SK-N-SH (cell line): ENCODE data around the gene TMEM144.

Experiments used
- CHD2 ChIP-seq: fragments of 150-350 bp; IDR thresholded peaks from 2 replicates; pipeline ENCODE4 v1.6.1; 2018; ENCODE audit warnings: low read length; ENCODE audit not compliant: partially characterized antibody
- EZH2phosphoT487 ChIP-seq: fragments of 200-600 bp; sonication (generic); IDR thresholded peaks from 2 replicates; pipeline ENCODE4 v1.6.1; 2017; ENCODE audit warnings: low read depth, mixed run types, mild to moderate bottlenecking, antibody characterized with exemption, moderate library complexity, borderline replicate concordance
- MXI1 ChIP-seq: IDR thresholded peaks from 2 replicates; pipeline ENCODE4 v1.6.1; 2012; ENCODE audit warnings: mild to moderate bottlenecking, low read depth, low read length, improper control_type of control experiment
- POLR2AphosphoS5 ChIP-seq: IDR thresholded peaks from 2 replicates; pipeline ENCODE4 v1.6.1; 2012; ENCODE audit warnings: low read depth, low read length
- RCOR1 ChIP-seq: fragments of 150-350 bp; IDR thresholded peaks from 2 replicates; pipeline ENCODE4 v1.6.1; 2017; ENCODE audit warnings: antibody characterized with exemption, low read length
- TCF12 ChIP-seq: IDR thresholded peaks from 2 replicates; pipeline ENCODE4 v1.4.0; 2012
- TF ChIP-seq, protein P1 (sequence below): fragments of 200-600 bp; sonication (generic); IDR thresholded peaks from 2 replicates; pipeline ENCODE4 v1.6.1; 2017; ENCODE audit warnings: antibody characterized with exemption, mild to moderate bottlenecking, moderate library complexity
- TF ChIP-seq, protein P2 (sequence below): IDR thresholded peaks from 2 replicates; pipeline ENCODE4; 2012

DNA sequence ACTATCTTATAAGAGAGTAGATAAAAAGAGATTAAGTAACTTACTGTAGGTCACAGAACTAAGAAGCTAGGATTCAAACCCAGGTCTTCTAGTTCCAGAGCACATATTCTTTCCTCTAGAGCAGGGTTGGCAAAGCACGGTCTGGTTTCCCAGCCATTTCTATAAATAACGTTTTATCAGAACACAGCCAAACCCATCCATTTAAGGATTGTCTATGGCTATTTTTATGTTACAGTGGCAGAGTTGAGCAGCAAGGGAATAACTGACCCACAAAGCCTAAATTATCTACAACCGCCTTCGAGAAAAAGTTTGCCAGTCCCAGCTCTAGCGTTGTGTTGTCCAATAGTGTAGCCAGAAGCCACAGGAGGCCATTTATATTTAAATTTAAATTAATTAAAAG is 7.5 kb downstream of the TMEM144 start:
- TF ChIP-seq, protein P1, sequence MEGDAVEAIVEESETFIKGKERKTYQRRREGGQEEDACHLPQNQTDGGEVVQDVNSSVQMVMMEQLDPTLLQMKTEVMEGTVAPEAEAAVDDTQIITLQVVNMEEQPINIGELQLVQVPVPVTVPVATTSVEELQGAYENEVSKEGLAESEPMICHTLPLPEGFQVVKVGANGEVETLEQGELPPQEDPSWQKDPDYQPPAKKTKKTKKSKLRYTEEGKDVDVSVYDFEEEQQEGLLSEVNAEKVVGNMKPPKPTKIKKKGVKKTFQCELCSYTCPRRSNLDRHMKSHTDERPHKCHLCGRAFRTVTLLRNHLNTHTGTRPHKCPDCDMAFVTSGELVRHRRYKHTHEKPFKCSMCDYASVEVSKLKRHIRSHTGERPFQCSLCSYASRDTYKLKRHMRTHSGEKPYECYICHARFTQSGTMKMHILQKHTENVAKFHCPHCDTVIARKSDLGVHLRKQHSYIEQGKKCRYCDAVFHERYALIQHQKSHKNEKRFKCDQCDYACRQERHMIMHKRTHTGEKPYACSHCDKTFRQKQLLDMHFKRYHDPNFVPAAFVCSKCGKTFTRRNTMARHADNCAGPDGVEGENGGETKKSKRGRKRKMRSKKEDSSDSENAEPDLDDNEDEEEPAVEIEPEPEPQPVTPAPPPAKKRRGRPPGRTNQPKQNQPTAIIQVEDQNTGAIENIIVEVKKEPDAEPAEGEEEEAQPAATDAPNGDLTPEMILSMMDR: no peak
- no peak for TF ChIP-seq POLR2AphosphoS5
- no peak for TF ChIP-seq CHD2
- TF ChIP-seq EZH2phosphoT487: no peak
- TF ChIP-seq, protein P2, sequence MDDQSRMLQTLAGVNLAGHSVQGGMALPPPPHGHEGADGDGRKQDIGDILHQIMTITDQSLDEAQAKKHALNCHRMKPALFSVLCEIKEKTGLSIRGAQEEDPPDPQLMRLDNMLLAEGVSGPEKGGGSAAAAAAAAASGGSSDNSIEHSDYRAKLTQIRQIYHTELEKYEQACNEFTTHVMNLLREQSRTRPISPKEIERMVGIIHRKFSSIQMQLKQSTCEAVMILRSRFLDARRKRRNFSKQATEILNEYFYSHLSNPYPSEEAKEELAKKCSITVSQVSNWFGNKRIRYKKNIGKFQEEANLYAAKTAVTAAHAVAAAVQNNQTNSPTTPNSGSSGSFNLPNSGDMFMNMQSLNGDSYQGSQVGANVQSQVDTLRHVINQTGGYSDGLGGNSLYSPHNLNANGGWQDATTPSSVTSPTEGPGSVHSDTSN: no peak
- no peak for TF ChIP-seq RCOR1
- TF ChIP-seq TCF12: no peak
- no peak for TF ChIP-seq MXI1
